NCI-H1436 treated with DMSO at 0.1 percent for 48 hours (cell line): ENCODE measurements around the gene NFATC2.

ENCODE experiments used
- DNase-seq: peaks from one replicate; lab custom pipeline; 2025; lab: John Stamatoyannopoulos, UW

The NFATC2 gene

DNA sequence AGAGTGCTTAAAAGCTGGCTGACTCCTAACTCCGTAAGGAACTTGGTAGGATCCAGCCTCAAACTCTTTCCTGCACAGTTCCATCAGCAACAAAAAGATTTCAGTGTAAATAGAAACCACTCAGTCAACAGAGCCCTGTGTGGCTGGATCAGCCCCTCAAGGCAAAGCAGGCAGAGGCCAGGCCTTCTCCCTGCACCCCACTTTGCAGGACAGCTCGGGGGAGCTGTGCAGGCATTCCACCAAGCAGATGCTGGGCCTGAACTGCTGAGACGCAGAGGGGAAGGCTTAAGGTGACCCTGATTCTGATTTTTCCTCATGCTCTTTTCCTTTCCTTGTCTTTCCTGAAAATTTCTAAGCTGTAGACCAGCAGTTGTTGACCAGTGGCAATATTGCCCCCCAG, 91.5 kb downstream of the NFATC2 start:
- DNase-seq: no peak

GRCh38 chr20:51450221-51450712, 92.3 kb downstream of the NFATC2 start:
- no peak for DNase-seq

GRCh38 chr20:51449498-51450220, 92.9 kb downstream of the NFATC2 start:
- DNase-seq: no peak

DNA sequence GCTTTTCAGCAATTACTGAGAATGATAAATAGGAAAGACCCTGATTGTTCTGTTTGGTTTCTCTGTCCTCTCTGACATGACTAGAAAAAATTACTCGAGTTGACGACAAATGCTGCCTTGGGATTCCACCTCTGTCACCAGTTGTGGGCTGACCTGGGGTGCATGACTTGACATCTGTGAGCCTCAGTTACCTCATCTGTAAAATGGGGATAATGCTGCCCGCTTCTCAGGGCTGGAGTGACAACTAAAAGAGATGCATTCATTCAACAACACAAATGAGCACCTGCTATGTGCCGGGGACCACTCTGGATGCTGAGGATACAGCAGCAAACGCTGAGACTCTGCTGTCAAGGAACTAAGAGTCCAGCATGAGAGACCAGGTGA, 94.8 kb downstream of the NFATC2 start:
- DNase-seq: no peak

- no peak for DNase-seq
Measured at GRCh38 chr20:51447097-51447764, 95.3 kb downstream of the NFATC2 start.

GRCh38 chr20:51446656-51447055, 95.9 kb downstream of the NFATC2 start:
- no peak for DNase-seq

GRCh38 chr20:51446230-51446629, 96.3 kb downstream of the NFATC2 start:
- DNase-seq: no peak

DNA sequence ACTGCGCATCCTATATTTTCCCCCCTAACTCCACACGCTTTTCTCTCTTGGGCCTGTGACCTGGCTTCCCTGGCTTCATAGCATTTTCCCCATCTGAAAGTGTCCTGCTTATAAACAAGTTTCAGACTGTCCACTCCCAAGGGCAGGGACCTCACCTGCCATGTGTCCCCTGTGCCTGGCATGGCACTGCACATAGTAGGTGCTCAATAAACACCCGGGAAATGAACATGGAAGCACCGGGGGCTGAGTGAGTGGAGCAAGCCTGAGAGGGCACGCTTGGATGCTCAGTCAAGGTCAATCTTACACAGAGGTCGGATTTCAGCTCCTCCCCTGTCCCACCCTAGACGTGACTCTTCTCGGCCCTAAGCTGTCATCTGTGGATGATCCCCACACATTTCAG, 96.9 kb downstream of the NFATC2 start:
- no peak for DNase-seq

- no peak for DNase-seq
Measured at GRCh38 chr20:51444922-51445438, 97.5 kb downstream of the NFATC2 start.

GRCh38 chr20:51444467-51444866, 98.1 kb downstream of the NFATC2 start:
- DNase-seq: no peak

DNA sequence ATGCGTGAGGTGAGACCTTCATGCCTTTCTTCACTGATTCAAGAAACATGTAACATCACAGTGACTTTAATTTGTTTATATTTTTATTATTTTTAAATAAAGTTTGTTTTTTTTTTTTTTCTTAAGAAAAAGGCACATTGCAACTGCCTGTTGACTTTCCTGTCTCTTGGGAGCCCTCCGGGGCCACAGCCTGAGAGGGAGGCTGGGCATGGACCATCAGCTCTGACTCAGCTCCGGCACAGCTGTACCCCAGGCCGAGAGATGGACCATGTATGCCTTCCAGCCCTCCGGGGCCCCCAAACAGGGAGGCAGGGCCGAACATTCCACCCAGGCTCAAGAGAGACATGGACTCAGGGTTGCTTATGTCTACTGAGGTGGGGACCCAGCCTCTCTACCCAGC, 99.9 kb downstream of the NFATC2 start:
- no peak for DNase-seq

GRCh38 chr20:51440589-51440988, 101.9 kb downstream of the NFATC2 start:
- no peak for DNase-seq

GRCh38 chr20:51439160-51439689, 103.3 kb downstream of the NFATC2 start:
- no peak for DNase-seq

DNA sequence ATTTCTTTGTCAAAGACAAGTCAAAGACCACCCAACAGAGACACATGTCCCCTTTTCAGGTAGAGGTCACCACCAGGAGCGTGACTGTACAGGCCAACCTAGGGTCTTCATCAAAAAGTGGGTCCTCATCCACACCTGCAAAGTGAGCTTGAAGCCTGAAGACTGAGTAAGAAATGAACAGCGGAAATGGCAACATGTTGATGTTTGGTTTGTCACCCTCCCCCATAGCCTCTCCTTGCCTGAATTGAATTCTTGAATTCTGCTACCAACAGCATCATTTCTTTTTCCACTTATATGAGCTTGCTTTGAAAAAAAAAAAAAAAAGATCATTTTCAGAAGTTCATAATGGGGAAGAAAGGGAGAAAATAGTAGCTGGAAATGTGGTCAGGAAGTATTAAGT, 104.4 kb downstream of the NFATC2 start:
- no peak for DNase-seq

DNA sequence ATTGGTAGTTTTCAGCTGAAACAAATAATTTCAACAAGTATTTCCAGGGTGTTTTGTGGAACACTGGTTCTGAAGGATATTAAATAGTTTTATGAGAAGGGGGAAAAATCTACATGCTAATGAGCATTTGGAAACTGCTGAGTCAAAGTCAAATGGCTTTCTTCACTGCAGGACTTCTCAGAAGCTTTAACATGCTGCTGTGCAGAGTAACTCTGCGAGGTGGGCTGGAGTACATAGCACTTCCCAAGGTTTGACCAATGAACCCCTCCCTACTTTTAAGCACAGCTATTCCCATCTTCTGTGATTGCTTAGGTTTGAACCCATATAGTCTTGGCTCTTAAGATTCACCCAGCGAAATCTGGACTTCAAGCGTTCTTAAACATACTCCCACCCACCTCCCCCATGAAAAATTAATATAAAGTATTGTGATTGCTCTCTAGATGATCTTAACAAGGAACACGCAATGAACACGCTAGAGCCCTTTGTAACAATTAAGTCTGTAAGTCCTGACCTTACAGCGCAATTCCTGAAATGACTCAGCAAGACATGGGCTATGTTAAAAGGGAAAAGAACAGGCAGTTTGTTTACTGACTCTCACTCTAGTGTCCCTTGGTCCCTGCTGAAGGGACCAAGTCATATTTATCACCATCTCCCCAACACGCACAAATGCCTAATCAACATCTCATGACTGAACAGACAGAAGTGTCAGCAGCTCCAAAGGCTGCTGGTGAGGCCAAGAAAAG, 105.2 kb downstream of the NFATC2 start:
- no peak for DNase-seq

DNA sequence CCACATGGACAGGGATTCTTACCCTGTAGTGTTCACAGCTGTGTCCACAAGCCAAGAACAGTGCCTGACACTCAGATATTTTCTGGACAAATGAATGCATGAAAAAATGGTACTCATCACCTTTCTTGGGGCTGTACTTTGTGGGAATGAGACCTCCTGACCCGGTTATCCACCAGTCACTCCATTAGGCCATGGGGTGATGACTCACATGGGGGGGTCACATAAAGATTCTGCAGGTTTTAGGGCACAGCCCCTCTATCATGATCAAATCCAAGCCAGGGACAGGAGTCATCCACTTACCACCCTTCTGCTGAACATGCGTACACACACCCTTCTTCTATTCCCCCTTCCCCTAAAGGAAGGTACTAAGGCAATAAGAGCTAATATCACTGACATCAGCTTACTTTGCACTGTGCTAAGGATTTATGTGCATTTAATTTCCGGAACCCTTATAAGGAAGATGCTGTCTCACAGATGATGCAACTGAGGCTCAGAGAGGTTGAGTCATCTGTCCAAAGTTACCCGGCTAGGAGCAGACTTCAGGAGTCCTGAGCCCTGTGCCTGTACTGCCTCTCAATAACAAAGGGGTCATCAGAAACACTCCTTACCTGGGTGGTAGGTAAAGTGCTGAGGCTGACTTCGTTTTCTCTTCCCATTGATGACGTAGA, 107.8 kb downstream of the NFATC2 start:
- no peak for DNase-seq

GRCh38 chr20:51434026-51434425, 108.5 kb downstream of the NFATC2 start:
- no peak for DNase-seq

GRCh38 chr20:51432875-51433274, 109.6 kb downstream of the NFATC2 start:
- no peak for DNase-seq

DNA sequence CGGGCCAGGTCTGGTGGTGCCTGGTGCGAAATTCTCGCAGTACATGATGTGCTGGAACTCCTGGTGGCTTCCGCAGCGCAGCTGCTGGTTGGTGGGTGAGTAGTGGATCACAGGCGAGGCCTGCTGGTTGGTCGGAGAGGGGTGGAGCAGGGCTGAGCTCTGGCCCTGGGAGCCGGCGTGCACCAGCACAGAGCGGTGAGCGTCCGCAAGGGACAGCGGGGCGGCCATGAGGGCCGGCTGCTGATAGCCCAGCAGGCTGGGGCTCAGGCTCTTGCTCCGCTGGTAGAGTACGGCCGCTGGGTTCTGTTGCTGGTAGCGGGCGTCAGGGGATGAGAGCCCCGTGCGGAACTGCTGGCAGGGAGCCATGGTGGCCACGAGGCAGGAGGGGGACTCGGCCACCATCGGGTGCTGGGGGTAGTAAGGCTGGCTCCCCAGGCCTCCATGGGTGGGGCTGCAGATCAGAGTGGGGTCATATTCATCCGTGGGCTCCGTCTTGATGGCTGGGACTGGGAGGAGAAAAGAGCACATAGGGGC, 110.2 kb downstream of the NFATC2 start:
- DNase-seq: no peak

DNA sequence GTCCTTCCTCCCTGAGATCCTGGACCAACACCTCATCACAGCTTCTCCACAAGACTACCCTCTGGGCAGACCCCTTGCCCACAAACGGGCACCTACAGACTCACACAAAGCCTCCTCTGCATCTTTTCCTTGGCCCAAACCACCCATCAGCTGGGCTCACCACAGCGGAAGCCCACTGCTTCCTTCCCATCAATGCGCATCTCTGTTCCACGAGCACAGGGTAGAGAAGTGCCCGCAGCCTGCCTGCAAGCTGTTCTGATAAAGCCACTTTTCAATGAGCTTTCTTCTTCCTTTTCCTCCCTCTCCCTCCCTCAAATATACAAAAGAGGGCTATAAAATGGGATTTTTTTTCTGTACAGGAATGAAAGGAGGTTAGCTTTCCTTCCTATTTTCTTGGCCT, 111.2 kb downstream of the NFATC2 start:
- DNase-seq: no peak

GRCh38 chr20:51430198-51430950, 112.1 kb downstream of the NFATC2 start:
- no peak for DNase-seq
